PC-3 (cell line): ENCODE results near the gene NOL8. TPM values are rescaled to one million over a fixed set of nuclear protein-coding genes. Genes with fewer than 3 reads are reported as not detected.

Experiments
- ATAC-seq: fragments of 200-7000 bp; cut with Tn5 transposase; 2 replicates; pipeline ENCODE4 v1.9.1; 2020; ENCODE audit warnings: mild to moderate bottlenecking, moderate library complexity
- BruUV-seq: library from RNA; stranded (reverse); fragments of 400-500 nt; replicated peaks from 2 replicates; lab custom pipeline; 2021; lab: Mats Ljungman, UMichigan
- CTCF ChIA-PET: fragments of 300-600 bp; sonication (Branson Sonifier 250); formaldehyde crosslinking; loops from one replicate; lab custom pipeline; 2022; ENCODE audit warnings: antibody characterized with exemption; lab: Charles Lee
- POLR2A ChIA-PET: fragments of 300-600 bp; sonication (Branson Sonifier 250); formaldehyde crosslinking; loops from one replicate; lab custom pipeline; 2022; ENCODE audit warnings: antibody characterized with exemption; ENCODE audit not compliant: unreplicated experiment; lab: Charles Lee
- DNase-seq: peaks from one replicate; pipeline ENCODE4 v3.0.0-alpha.2; 2015
- H2AFZ ChIP-seq: fragments of 300-600 bp; sonication (generic); 2 replicates; pipeline ENCODE4 v1.6.0; 2016; ENCODE audit warnings: antibody characterized with exemption, low read length
- H3F3A ChIP-seq: fragments of 300-600 bp; sonication (generic); one replicate; pipeline ENCODE4 v1.6.0; 2017; ENCODE audit warnings: antibody characterized with exemption, low read length, control low read depth, mild to moderate bottlenecking; ENCODE audit not compliant: unreplicated experiment
- H3K27ac ChIP-seq: fragments of 300-600 bp; sonication (generic); 2 replicates; pipeline ENCODE4 v1.5.1; 2016; ENCODE audit warnings: mild to moderate bottlenecking, low read length
- H3K27me3 ChIP-seq: fragments of 300-600 bp; sonication (generic); 2 replicates; pipeline ENCODE4 v1.6.1; 2016; ENCODE audit warnings: low read length, mixed read lengths
- H3K36me3 ChIP-seq: fragments of 300-600 bp; sonication (generic); 2 replicates; pipeline ENCODE4 v1.6.1; 2016; ENCODE audit warnings: low read depth, mixed run types, low read length, mixed read lengths
- H3K4me1 ChIP-seq: fragments of 300-600 bp; sonication (generic); 2 replicates; pipeline ENCODE4 v1.5.1; 2016; ENCODE audit warnings: low read length; ENCODE audit not compliant: insufficient read depth
- H3K4me2 ChIP-seq: fragments of 300-600 bp; sonication (generic); 2 replicates; pipeline ENCODE4 v1.6.0; 2016; ENCODE audit warnings: low read length
- H3K4me3 ChIP-seq: fragments of 300-600 bp; sonication (generic); 2 replicates; pipeline ENCODE4 v1.5.1; 2016; ENCODE audit warnings: mild to moderate bottlenecking, low read length, mixed read lengths
- H3K79me2 ChIP-seq: fragments of 300-600 bp; sonication (generic); 2 replicates; pipeline ENCODE4 v1.6.1; 2017; ENCODE audit warnings: low read length, mixed read lengths
- H3K9ac ChIP-seq: fragments of 300-600 bp; sonication (generic); 2 replicates; pipeline ENCODE4 v1.6.0; 2016; ENCODE audit warnings: mild to moderate bottlenecking, low read length
- H3K9me2 ChIP-seq: fragments of 300-600 bp; sonication (generic); replicated peaks from 2 replicates; pipeline ENCODE4 v1.6.1; 2016; ENCODE audit warnings: mixed run types, low read length, mixed read lengths
- H3K9me3 ChIP-seq: fragments of 300-600 bp; sonication (generic); 2 replicates; pipeline ENCODE4 v1.6.1; 2016; ENCODE audit warnings: low read length, mixed read lengths
- H4K20me1 ChIP-seq: fragments of 300-600 bp; sonication (generic); 2 replicates; pipeline ENCODE4 v1.6.1; 2016; ENCODE audit warnings: low read length, mixed read lengths
- EZH2 ChIP-seq: fragments of 300-600 bp; sonication (generic); IDR thresholded peaks from one replicate; pipeline ENCODE4 v1.6.1; 2017; ENCODE audit warnings: antibody characterized with exemption, mild to moderate bottlenecking, low read length; ENCODE audit not compliant: unreplicated experiment
- EZH2phosphoT487 ChIP-seq: fragments of 300-600 bp; sonication (generic); IDR thresholded peaks from 2 replicates; pipeline ENCODE4 v1.6.1; 2018; ENCODE audit warnings: mild to moderate bottlenecking, antibody characterized with exemption, low read length, borderline replicate concordance
- intact Hi-C: fragments of 100-400 bp; cut with micrococcal nuclease; formaldehyde crosslinking; loops from 2 replicates; pipeline ENCODE4 v1.9.0; 2023
- total RNA-seq: library from RNA; depleted of rRNA; stranded (reverse); fragments of >200 nt; gene quantifications from 2 replicates; pipeline ENCODE4 v1.2.3, GENCODE V29; 2014
- TF ChIP-seq, protein P1 (sequence below): fragments of 300-600 bp; sonication (generic); conservative IDR thresholded peaks from 2 replicates; pipeline ENCODE4 v1.5.1; 2017; ENCODE audit warnings: antibody characterized with exemption, low read depth, mild to moderate bottlenecking, low read length

The NOL8 gene
- total RNA-seq, 1 experiment from 2014 or later = 21.0 TPM

DNA sequence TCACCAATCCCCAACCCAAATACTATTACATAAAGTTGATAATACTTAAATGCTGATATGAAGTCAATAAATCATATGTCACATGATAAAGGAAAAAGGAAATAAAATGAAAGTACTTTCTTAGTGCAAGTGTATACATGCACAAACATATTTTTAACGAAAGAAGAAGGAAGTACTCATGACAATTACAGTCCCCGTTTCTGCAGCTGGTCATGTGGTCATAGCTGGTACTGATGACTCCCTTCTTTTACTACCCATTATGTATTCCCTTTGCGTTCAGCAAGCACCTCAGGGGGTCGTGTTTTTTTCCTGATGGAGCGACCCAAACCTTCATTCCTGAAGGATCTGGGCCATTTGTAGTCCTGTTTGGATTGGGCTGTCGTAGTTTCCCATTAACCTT lies 27.9 kb upstream of the NOL8 start:
- Histone ChIP-seq H3K4me3 (no peak overlapping the region), H3K4me1 (no peaks in the 10 kb centered on the region), H3F3A (no peaks in the 10 kb centered on the region), H3K36me3 (no peaks in the 10 kb centered on the region), H3K9me3 (0 out of 2 replicates have a peak, but pooled peaks cover 3% of the 10 kb centered on the region), H3K9me2 (no peaks in the 10 kb centered on the region), H3K4me2 (no peak overlapping the region), H3K27ac (no peak overlapping the region), H3K9ac (no peak overlapping the region), H4K20me1 (no peaks in the 10 kb centered on the region), H3K79me2 (no peaks in the 10 kb centered on the region), H2AFZ (no peak overlapping the region), H3K27me3 (no peaks in the 10 kb centered on the region)
- DNase-seq (no peak), ATAC-seq (no peak)
- ChIA-PET CTCF (no interaction called here), POLR2A (no interaction called here)
- TF ChIP-seq, protein P1, sequence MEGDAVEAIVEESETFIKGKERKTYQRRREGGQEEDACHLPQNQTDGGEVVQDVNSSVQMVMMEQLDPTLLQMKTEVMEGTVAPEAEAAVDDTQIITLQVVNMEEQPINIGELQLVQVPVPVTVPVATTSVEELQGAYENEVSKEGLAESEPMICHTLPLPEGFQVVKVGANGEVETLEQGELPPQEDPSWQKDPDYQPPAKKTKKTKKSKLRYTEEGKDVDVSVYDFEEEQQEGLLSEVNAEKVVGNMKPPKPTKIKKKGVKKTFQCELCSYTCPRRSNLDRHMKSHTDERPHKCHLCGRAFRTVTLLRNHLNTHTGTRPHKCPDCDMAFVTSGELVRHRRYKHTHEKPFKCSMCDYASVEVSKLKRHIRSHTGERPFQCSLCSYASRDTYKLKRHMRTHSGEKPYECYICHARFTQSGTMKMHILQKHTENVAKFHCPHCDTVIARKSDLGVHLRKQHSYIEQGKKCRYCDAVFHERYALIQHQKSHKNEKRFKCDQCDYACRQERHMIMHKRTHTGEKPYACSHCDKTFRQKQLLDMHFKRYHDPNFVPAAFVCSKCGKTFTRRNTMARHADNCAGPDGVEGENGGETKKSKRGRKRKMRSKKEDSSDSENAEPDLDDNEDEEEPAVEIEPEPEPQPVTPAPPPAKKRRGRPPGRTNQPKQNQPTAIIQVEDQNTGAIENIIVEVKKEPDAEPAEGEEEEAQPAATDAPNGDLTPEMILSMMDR = no peak
- TF ChIP-seq EZH2phosphoT487 (no peak), EZH2 (no peak)
- intact Hi-C loops = no loop called here
- no TSS peak for BruUV-seq

DNA sequence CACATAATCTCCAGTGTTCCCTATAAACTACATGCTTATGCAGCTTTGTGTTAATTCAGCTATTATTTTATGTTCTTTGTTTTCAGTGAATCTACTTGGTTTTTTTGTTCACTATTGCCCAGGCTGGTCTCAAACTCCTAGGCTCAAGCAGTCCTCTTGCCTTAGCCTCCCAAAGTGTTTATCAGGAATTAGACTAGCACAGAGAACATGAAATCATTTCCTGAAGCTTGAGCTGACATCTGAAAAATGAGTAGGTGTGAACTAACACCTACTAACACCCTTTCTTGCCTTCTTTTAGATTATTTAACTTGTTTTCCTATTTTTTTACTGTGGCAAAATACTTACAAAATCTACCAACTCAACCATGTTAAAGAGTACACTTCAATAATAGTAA lies 25.6 kb upstream of the NOL8 start:
- no peaks in the 10 kb centered on the region for H3K27me3 ChIP-seq
- H3K9me3 ChIP-seq = 0 out of 2 replicates have a peak, but pooled peaks cover 3% of the 10 kb centered on the region
- no peaks in the 10 kb centered on the region for H3K79me2 ChIP-seq
- H3K4me2 ChIP-seq = no peak overlapping the region
- H3F3A ChIP-seq = no peaks in the 10 kb centered on the region
- no TSS peak for BruUV-seq
- TF ChIP-seq, protein P1 = no peak
- TF ChIP-seq EZH2 = no peak
- TF ChIP-seq EZH2phosphoT487 = no peak
- no peak overlapping the region for H2AFZ ChIP-seq
- H3K4me1 ChIP-seq = no peaks in the 10 kb centered on the region
- no peaks in the 10 kb centered on the region for H3K9me2 ChIP-seq
- intact Hi-C loops = no loop called here
- H3K9ac ChIP-seq = no peak overlapping the region
- no peak overlapping the region for H3K27ac ChIP-seq
- no peak for ATAC-seq
- H4K20me1 ChIP-seq = no peaks in the 10 kb centered on the region
- no peaks in the 10 kb centered on the region for H3K36me3 ChIP-seq
- DNase-seq = no peak
- no peak overlapping the region for H3K4me3 ChIP-seq
- POLR2A ChIA-PET = no interaction called here
- CTCF ChIA-PET = no interaction called here

DNA sequence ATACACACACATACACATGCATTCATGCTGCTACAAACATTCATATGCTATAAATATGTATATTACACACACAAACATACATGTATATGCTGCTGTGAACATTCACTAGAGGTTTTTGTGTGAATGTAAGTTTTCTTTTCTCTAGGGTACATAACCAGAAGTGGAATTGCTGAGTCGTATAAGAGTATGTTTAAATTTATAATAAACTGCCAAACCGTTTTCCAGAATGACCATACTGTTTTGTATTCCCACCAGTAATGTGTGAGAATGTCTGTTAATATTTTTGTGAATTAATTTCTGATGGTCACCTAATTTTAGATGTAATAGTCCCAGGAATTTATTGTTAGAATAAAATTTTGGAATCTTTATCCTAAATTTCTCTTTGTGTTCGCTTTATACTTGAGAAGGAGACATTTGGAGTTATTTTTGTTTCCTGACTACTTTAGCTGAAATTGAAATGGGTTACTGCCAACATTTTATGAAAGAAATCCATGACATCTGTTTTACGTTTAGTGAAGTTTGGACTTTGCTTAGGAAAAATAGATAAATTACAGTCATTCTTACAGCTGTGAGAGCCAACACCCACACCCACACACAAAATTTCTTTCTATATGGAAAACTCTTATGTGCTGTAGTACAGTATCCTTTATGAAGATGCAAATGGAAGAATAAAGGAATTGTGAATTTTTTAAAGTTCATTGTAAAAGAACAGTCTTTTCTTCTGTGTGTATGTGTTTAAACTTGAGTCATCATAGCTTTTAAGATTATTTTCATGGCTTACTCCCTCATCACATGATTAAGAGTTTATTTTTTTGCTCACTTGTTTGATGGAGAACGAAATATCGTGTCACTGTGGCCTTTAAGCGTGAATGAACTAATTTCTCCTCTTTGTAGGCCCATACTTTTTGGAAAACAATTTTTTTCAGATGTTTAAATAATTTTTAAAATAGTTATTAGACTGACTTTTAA lies 24.9 kb upstream of the NOL8 start:
- H3K9ac ChIP-seq = no peak overlapping the region
- ChIA-PET CTCF (no interaction called here), POLR2A (no interaction called here)
- H3K9me3 ChIP-seq = no peaks in the 10 kb centered on the region
- no peak overlapping the region for H2AFZ ChIP-seq
- no peaks in the 10 kb centered on the region for H4K20me1 ChIP-seq
- no peaks in the 10 kb centered on the region for H3K79me2 ChIP-seq
- H3K4me3 ChIP-seq = no peak overlapping the region
- DNase-seq = no peak
- H3K4me2 ChIP-seq = no peak overlapping the region
- H3K9me2 ChIP-seq = no peaks in the 10 kb centered on the region
- H3K27ac ChIP-seq = no peak overlapping the region
- TF ChIP-seq EZH2phosphoT487 = no peak
- TF ChIP-seq, protein P1 = no peak
- H3K27me3 ChIP-seq = no peaks in the 10 kb centered on the region
- H3F3A ChIP-seq = no peaks in the 10 kb centered on the region
- H3K36me3 ChIP-seq = no peaks in the 10 kb centered on the region
- ATAC-seq = no peak
- no peaks in the 10 kb centered on the region for H3K4me1 ChIP-seq
- intact Hi-C loops = no loop called here
- BruUV-seq = no TSS peak
